Cardiac fibroblast (primary cell): Measurements from ENCODE around the gene PXMP4.

Experiments
- DNase-seq, 2 donors: peaks; one replicate each; pipeline versions ENCODE4 v3.0.0 to v3.0.0-alpha.2; 2010; ENCODE audit warnings: low read depth in 2 of 2
- H3K4me3 ChIP-seq, 2 donors: replicated peaks in 1 of 2; 1 replicate in 1 of 2; 2 replicates in 1 of 2; pipeline ENCODE4 v1.5.1; 2011; ENCODE audit warnings: low read depth in 2 of 2, low read length in 2 of 2, mild to moderate bottlenecking in 2 of 2, moderate library complexity in 1 of 2
- CTCF ChIP-seq: IDR thresholded peaks from one replicate; pipeline ENCODE4 v1.5.1; 2011; ENCODE audit warnings: low read depth, mild to moderate bottlenecking, low read length, inconsistent platforms

PXMP4 gene

GRCh38 chr20:33664762-33665144 is 55.4 kb downstream of the PXMP4 start:
- no peak for TF ChIP-seq CTCF
- DNase-seq = no peak
- no peak overlapping the region for H3K4me3 ChIP-seq

GRCh38 chr20:33664085-33664761 is 55.9 kb downstream of the PXMP4 start:
- no peak for DNase-seq
- TF ChIP-seq CTCF = no peak
- H3K4me3 ChIP-seq = peak overlapping the region; percentile 64 to 79

GRCh38 chr20:33663161-33664084 is 56.7 kb downstream of the PXMP4 start:
- TF ChIP-seq CTCF = no peak
- peak overlapping the region; percentile 64 to 79 for H3K4me3 ChIP-seq
- peak; percentile 67 to 81 for DNase-seq

GRCh38 chr20:33662172-33662571 is 57.9 kb downstream of the PXMP4 start, which contains the start of gene C20orf144:
C20orf144 (plus strand) TSS chr20:33662327; CDS start chr20:33662346, 19 bp downstream.
- TF ChIP-seq CTCF = no peak
- peak within 1 kb of the TSS; percentile 64 to 79 for H3K4me3 ChIP-seq
- no peak for DNase-seq

GRCh38 chr20:33660685-33661058 is 59.4 kb downstream of the PXMP4 start:
- no peak overlapping the region for H3K4me3 ChIP-seq
- no peak for DNase-seq
- TF ChIP-seq CTCF = no peak

GRCh38 chr20:33660035-33660684 is 60.0 kb downstream of the PXMP4 start:
- no peak for TF ChIP-seq CTCF
- no peak for DNase-seq
- no peak overlapping the region for H3K4me3 ChIP-seq
